AG08396 (cell line): ENCODE measurements around the gene INSRR.

Source experiments
- DNase-seq: peaks from one replicate; pipeline ENCODE4 v3.0.0; 2012; ENCODE audit warnings: low spot score, mixed read lengths

The INSRR gene

DNA sequence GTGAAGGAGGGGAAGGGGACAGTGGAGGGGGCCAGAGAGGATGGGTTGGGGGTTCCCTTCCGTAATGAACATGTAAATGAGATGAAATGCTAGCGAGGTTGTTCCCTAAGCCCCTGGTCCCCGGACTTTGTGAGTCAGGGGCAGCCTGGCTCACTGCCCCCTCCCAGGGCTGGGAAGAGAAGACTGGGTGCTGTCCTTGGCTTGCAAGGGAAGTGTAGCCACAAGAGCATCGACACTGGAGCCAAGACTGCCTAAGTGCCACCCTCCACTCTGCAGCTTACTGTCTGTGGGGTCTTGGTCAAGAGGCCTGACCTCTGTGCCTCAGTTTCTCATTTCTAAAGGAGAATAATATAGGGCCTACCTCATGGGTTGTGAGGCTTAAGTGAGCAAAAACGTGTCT is 35.1 kb upstream of the INSRR start:
- DNase-seq: no peak

DNA sequence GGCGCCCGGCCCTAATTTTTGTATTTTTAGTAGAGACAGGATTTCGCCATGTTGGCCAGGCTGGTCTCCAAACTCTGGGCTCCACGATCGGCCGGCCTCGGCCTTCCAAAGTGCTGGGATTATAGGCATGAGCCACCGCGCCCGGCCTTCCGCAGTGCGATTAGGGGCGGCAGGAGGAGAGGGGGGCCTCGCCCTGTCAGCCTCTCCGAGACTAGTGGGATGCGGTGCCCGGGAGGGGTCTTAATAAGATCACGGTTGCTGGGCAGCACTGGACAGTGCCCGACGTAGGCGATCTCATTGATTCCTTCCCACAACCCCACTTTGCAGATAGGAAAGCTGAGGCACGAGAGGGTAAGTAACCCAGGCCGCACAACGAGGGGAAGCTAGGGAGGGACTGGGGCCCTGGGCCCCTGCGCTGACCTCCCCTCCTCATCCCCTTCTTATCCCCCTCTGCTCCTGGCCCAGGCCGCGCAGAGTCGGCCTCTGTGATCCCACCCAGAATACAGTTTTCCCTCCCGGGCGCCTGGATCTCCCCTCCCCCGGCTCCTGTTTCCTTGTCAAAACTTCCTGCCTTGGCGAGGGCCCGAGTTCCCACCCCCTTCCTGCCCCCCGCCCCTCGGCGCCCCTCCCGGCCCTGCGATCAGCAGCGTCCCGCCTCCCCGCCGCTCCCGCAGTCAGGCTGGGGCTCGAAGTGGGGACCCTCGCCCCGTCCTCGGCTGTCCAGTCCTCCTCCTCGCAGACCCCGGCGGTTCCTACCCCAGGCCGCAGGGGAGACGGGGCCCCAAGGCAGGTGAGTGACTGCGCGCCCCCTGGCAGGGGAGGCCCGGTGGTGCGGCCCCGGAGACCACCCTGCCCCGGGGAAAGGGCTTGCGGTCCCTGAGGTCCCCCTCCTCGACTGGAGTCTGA is 34.4 kb upstream of the INSRR start, which contains the start of gene PEAR1:
Gene PEAR1 (plus strand): TSS at position 671 of the 906 bp plus-strand sequence. CDS start 10,209 bp downstream, outside the sequence.
- no peak for DNase-seq

DNA sequence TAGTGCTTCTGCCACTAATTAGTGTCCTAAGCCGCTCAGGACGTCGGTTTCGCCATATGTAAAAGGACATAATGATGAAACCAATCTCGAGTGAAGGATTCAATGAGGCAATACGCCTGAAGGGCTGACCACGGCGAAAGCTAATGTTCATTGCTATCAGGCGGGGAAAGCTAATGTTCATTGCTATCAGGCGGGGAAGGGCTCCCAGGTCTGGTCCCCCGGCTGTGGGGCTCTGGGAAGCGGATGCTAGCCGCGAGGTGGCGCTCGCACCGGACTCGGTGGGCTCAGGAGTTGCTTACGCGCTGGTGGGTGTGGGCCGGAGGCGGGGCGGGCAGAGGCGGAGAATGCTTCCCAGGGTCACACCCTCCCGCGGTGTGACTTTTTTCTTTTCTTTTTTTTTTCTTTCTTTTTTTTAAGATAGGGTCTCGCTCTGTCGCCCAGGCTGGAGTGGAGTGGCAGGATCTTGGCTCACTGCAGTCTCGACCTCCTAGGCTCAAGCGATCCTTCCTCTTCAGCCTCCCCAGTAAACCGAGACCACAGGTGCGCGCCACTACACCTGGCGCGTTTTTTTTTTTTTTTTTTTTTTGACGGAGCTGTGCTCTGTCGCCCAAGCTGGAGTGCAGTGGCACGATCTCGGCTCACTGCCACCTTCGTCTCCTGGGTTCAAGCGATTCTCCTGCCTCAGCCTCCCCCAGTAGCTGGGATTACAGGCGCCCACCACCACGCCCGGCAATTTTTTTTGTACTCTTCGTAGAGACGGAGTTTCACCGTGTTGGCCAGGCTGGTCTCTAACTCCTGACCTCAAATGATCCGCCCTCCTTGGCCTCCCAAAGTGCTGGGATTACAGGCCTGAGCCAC is 33.5 kb upstream of the INSRR start:
- DNase-seq: peak; percentile 93

DNA sequence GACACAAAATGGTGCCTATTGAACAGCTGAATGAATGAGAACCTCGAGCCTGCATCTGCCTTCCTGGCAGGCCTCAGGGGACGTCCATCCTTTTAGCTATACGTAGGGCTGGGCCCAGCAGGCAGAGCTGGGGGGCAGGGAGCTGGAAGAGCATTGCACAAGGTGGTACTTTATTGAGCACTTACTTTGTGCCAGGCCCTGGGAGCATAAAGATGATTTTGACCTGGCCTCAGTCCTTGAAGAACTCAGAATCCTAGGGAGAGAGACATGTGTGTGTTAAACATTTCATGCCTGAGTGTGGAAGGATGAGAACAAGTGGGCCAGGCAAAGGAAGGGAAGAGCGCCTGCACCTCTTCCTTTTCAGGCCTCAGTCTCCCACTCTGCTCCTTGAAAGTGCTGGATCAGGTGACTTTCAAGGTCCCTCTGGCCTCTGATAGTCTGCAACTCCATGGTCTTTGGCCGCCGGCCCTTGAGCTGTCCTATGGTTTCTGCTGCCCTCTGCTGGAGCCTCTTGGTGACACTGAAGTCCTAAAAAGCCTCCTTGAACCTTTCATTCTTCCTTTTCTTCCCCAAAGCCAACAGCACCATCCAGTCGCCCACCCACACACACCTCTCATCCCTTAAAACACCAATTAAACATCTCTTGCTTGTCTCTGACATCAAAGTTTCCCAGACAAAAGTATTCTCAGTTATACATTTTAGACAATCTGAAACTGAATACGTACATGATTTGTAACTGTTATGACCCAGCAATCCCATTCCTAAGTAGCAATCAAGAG is 31.1 kb upstream of the INSRR start:
- peak; percentile 83 for DNase-seq

DNA sequence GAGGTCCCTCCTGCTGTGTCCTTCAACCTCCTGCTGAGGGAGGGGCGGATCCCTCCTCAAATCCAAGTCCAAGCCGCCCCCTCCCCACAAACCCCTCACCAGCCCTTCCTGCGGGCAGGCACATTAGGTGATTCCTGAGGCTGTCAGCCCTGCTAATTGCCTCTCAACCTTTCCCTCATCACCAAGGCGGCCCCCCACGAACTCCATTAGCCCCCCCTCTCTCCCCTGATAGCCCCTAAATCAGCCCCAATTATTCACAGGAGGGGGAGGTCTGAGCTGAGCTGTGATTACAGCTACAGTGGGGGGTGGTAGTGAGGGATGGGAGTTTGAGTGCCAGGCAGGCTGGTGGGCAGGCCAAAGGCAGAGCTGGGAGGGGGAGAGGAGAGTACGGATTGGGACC is 28.8 kb upstream of the INSRR start:
- no peak for DNase-seq

DNA sequence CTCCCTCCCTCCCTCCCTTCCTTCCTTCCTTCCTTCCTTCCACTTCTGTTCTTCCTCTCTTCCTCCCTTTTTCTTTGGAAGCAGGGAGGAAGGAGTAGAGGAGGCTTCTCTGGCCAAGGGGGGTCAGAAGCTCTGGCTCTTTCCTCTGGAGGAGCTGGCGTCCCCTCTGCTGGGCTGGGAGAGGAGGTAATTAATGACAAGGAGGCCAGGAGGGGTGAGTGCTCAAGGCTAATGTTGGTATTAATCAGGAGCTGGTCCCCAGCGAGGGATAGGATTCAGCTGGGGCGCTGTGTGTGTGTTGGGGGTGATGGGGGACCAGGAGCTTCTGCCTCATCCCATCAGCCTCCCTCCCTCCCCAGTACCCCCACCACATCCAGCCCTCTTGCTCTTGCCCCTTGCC is 28.4 kb upstream of the INSRR start:
- no peak for DNase-seq

DNA sequence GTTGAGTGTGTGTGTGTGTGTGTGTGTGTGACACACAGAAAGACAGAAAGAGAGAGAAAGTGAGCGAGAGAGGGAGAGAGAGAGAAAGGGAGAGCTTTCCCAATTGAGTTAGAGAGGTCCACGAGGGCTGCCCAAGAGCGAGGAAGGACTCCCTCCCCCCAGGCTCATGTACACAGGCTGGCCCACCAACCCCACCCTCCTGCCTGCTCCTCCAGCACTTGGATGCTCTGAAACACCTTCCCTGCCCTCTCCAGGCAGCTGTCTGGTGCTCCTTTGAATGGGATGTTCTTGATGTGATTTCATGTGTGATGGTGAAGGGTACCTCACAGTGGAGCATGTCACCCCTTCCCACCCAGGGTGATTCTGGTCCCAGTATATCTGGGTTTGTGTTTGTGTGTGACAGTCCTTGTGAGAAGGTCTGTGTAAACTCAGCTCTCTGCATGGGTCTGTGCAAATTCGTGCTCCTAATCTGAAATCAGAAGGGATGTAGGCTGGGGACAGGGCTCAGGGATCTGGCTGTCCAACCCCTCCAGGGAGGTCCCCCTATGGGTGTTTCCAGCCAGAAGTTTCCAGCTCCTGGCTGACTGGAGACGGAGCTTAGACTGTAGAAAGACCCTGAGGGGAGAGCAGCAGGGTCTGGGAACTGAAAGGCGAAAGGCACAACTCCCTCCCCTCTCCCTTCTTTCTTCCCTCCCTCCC is 27.8 kb upstream of the INSRR start:
- no peak for DNase-seq

DNA sequence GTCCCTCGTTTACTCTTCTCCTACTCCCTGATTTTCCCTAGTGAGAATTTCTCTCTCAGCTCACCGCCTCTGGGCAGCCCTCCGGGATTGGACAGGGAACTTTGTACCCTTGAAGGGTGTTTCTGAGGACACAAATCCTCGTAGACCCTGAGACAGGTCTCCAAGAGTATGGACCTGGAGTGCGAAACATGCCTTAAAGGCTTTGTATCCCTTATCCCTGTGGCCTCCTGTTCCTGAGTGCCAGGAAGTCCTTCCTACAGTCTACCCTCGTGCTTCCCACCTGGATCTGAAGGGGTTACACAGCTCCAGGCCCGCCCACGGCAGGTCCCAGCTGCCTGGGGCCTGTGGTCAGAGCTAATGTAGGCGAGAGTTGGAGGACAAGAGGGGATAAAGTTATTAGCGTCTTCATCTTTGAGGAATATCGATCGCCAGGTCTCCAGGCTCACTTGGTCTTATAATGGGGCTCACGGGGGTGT is 27.0 kb upstream of the INSRR start:
- no peak for DNase-seq

DNA sequence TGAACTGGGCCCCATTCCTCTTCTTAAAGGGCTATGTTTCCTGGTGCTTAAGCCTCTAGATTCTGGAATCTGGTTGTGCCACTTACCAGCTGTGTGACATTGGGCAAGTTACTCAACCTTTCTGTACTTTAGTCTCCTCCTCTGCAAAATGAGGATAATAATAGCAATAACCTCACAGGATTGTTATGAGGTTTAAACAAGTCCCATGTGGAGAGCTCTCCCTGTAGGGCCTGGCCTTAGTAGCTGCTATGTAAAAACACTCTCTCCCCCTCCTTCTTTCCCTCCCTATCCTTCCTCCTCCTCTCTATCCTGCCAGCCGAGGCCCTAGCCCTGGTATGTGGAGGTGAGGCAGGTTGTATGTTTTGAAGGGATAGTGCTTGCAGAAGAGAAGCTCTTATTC is 26.4 kb upstream of the INSRR start:
- no peak for DNase-seq

DNA sequence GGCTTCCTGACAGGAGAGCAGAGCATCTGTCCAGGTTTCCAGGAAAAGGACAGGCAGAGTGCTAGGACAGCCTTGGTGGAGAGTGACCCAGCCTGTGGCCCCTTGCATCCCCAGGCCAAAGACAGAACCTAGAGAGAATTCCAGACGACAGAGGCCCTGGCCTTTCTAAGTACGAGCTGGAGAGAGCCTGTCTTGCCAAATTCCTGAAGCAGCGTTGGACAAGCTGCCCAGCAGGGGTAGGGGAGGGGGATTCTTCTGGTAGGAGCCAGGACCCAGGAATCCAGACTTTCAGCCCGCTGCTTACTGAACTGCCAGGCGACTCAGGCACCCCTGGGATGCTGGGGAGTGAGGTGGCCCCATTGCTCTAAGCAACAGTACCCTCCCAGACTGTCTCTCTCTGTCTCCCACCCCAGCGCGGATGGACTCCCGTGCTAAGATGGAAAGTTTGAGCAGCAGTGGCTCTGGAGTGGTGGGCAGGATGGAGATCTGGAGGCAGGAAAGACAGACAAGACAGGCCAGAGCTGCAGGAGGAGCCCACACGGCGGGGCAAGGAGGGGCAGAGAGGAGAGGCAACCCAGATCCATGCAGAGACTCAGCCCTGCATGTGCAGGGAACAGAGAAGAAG is 25.8 kb upstream of the INSRR start:
- DNase-seq: no peak

DNA sequence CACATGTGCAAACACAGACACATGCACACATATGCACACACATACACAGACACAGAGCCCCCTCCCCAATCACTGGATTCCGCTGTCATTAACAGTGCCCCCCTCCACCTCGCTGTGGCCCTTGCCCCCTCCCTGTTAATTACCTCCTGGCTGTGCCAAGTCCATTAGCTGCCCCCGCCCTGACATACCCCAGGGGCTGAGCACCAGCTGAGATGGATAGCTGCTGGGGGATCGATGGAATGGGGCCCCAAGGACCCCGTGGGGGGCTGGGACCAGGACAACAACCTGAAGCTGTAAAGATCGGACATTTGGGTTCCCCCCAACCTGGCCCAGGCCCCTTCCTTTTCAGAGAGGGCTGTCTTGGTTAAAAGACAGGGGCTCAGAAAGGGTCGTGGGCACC is 25.0 kb upstream of the INSRR start:
- no peak for DNase-seq

DNA sequence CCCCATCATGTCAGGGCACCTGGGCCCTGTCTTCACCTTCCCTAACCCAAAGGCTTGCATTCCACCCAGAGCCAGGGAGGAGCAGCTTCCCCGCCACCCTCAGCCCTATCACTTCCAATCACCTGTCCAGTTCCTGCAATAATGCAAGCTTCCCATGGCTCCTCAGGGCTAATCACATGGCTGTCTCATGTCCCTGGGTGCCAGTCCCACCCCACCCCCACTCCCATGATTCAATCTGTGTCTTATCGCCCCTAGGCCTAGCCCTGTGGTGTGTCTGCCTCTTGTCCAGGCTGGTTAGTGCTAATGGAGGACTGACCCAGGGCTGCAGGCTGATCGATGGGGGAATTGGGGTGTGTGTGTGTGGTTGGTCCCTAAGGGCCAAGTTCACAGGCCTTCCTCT is 23.6 kb upstream of the INSRR start:
- no peak for DNase-seq

DNA sequence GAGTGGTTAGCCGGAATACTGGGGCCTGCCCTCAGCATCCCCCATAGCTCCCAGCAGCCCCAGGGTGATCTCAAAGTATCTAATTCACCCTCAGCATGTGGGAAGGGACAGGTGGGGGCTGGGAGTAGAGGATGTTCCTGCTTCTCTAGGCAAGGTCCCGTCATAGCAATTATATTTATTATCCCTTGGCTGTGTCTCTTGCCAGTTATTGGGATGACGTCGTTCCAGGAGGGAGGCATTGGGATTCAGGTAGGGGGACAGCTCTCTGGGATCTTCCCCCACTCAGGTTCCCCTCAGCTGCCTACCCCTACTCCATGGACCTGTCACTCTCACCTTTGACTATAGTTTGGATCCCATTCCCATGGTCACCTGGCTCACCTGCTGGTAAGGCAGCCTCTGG is 22.7 kb upstream of the INSRR start:
- DNase-seq: no peak

DNA sequence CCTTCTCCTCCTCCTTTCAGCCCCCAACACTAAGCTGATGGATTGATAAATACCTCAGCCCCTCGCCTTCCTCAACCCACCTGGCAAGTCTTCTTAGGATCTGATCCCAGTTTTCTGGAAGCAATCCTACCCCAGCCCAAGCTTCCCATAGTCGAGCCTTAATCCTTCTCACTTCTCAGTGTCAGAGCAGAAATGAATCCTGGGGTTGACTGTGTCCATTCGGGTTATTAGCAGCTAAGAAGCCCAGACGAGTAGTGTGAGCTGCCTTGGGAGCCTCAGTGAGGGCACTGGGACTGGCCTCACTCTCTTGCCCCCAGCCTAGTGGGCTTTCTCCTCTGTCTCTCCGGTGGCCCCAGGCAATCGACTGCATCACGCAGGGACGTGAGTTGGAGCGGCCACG is 22.2 kb upstream of the INSRR start:
- no peak for DNase-seq

DNA sequence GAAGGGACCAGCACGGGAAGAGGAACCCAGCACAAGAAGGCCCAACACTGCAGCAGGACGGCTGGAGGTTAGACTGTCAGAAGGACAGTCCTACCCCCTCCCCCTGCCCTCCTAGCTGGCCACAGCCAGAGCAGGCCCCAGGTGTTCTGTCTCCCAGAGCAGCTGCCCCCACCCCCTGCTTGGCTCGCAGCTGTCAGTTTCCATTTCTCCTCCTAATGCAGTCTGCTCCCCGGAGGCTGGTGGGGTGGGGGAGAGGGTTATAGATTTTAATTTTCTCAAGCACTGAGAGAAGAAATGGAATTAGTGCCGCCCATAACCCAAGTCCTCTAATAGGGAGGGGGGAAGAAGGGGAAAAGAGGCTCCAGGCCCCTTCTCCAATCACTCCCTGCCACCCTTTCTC is 21.6 kb upstream of the INSRR start:
- no peak for DNase-seq

DNA sequence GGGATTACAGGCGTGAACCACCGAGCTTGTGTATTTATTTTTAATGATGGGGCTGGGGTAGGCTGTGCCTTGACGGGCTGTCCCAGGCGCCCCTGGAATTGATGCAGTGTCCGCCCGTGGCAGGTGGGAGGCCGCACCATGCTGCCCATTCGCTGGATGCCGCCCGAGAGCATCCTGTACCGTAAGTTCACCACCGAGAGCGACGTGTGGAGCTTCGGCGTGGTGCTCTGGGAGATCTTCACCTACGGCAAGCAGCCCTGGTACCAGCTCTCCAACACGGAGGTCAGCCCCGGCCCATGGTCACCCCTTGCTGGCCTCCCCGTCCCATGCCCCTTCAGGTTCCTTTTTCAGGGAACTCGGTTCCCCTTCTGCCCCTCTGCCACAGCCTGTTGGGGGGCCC is 21.0 kb upstream of the INSRR start:
- no peak for DNase-seq

DNA sequence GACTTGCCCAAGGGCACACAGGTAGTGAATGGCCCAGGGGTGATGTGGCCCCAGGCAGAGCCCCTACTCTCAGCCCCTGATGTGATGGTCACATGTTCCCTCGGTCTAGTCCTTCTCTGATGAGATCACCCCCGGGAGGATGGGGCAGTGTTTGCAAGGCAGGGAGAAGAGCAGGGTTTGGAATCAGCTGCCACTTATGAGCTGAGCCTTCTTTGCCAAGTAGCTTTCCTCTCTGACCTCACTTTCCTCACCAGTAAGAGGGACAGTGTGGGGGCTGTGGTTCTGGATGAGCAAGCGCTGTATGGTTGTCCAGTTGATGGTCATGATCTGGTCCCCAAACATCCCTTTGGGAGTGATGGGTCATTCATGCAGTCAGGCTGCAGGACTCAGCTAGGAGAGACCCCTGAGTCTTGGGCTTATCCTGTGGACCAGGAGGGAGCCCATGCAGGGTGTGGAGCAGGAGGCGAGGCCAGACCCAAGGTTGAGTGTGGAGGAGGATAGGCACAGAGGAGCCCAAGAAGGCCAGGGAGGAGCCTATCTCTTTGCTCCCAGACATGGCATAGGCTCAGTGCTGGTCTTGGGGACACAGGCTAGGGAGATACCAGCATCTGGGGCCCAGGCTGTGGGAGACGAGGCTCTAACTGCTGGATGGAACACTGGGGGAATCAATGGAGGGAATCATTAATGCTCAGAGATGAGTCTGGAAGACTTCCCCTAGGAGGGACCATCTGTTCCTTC is 18.7 kb upstream of the INSRR start:
- no peak for DNase-seq

DNA sequence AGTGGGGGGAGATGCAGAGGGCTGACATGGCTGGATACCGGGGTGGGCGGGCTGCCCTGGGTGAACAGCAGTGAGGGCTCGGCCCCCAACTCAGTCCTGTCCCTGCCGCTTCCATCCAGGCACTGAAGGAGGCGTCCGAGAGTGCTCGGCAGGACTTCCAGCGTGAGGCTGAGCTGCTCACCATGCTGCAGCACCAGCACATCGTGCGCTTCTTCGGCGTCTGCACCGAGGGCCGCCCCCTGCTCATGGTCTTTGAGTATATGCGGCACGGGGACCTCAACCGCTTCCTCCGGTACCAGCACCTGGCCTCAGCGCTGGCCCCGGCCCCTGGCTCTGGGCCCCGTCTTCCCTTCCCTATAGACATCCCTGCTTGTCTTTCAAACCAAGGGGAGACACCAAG is 17.4 kb upstream of the INSRR start:
- DNase-seq: no peak

DNA sequence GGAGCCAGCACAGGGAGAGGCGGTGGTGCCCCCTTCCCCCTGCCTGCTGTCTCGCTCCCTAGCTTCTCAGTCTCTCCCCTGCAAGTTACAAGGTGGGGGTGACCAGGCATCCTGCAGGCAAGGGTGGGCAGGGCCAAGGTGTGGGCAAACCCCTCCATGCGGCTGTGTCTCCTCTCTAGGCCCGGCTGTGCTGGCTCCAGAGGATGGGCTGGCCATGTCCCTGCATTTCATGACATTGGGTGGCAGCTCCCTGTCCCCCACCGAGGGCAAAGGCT is 16.4 kb upstream of the INSRR start:
- DNase-seq: no peak

DNA sequence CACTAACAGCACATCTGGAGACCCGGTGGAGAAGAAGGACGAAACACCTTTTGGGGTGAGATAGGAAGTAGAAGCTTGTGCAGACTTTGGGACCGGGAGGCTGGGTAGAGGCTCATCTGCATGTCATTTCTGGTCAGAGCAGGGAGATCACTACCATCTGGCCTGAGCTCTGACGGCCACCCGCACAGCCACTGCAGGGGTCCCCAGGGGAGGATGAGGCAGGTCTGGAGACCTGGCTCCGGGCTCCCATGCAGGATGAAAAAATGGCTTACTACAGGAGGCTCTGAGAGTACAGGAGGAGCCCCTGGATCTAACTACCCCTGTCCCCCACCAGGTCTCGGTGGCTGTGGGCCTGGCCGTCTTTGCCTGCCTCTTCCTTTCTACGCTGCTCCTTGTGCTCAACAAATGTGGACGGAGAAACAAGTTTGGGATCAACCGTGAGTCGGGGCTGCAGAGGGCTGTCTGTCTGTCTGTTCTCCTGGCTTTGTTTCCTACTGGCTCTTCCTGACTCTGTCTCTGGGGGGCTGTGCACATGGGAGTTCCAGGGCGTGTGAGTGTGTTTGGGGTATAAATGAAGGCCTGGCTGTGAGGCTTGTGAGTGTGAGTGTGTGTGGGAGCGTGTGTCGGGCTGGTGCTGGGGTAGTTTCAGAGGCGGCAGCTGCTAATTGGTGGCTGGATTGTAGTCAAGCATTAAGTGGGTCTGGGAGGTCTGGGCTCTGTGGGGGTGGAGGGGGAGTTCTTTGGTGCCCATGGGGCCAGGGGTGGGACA is 15.8 kb upstream of the INSRR start:
- no peak for DNase-seq
